Breast epithelium (tissue), 3 donors: Measurements from ENCODE around the gene PBRM1.

Experiments
- CTCF ChIP-seq, 3 donors: fragments of 450-650 bp; IDR thresholded peaks; one replicate each; pipeline ENCODE4 v1.5.1; 2016 to 2017; ENCODE audit warnings: antibody characterized with exemption in 3 of 3, mild to moderate bottlenecking in 3 of 3, moderate library complexity in 3 of 3
- POLR2A ChIP-seq: fragments of 450-650 bp; IDR thresholded peaks from one replicate; pipeline ENCODE4 v1.6.1; 2016; ENCODE audit warnings: antibody characterized with exemption, mild to moderate bottlenecking, moderate library complexity
- POLR2AphosphoS5 ChIP-seq, 3 donors: sonication (generic); formaldehyde crosslinking; IDR thresholded peaks; one replicate each; pipeline ENCODE4 v1.6.1; 2017; ENCODE audit warnings: antibody characterized with exemption in 3 of 3

DNA sequence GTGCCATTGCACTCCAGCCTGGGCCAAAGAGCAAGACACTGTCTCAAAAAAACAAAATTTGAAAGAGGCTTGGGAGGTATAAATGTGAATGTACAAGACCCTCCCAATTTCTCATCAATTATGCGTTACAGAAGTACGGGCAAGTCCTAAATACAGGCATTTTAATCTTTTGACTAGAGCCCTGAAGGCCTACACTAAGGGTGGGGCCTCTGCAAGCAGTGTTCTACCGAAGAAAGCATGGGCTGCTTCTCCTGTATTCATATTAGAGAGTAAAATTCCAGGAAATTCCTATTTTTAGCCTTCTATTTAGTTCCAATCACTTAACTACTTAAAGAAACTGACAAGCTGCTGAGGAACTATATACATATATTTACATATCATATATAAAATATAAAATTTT is 25.7 kb downstream of the PBRM1 start:
- TF ChIP-seq POLR2AphosphoS5 (IDR thresholded peaks at IDR 0.05), result no peak
- no peak for TF ChIP-seq CTCF (IDR thresholded peaks at IDR 0.05)
- no peak for TF ChIP-seq POLR2A
